IMR-90 (cell line): ENCODE results near the gene CCNDBP1.

ENCODE experiments used
- BHLHE40 ChIP-seq: fragments of 150-350 bp; IDR thresholded peaks from 2 replicates; pipeline ENCODE4 v1.6.1; 2016; ENCODE audit warnings: mild to moderate bottlenecking, low read depth, low read length
- CEBPB ChIP-seq: IDR thresholded peaks from 2 replicates; pipeline ENCODE4 v1.6.1; 2012; ENCODE audit warnings: low read depth, low read length, improper control_type of control experiment
- CTCF ChIP-seq: conservative IDR thresholded peaks from 2 replicates; pipeline ENCODE4 v1.5.1; 2012; ENCODE audit warnings: mild to moderate bottlenecking, low read depth, low read length, improper control_type of control experiment
- FOS ChIP-seq: fragments of 150-350 bp; IDR thresholded peaks from 2 replicates; pipeline ENCODE4 v1.6.1; 2016; ENCODE audit warnings: low read depth, low read length
- MAFK ChIP-seq: IDR thresholded peaks from 2 replicates; pipeline ENCODE4 v1.6.1; 2012; ENCODE audit warnings: low read depth, low read length, improper control_type of control experiment
- MAZ ChIP-seq: IDR thresholded peaks from 2 replicates; pipeline ENCODE4 v1.6.1; 2012; ENCODE audit warnings: low read depth, mild to moderate bottlenecking, low read length, improper control_type of control experiment, moderate library complexity, borderline replicate concordance
- MXI1 ChIP-seq: IDR thresholded peaks from 2 replicates; pipeline ENCODE4 v1.6.1; 2012; ENCODE audit warnings: low read depth, mild to moderate bottlenecking, low read length, moderate library complexity, borderline replicate concordance
- POLR2A ChIP-seq: IDR thresholded peaks from 2 replicates; pipeline ENCODE4 v1.6.1; 2012; ENCODE audit warnings: mild to moderate bottlenecking, low read depth, low read length
- RAD21 ChIP-seq: IDR thresholded peaks from 2 replicates; pipeline ENCODE4 v1.6.1; 2012; ENCODE audit warnings: low read length, improper control_type of control experiment
- RFX5 ChIP-seq: IDR thresholded peaks from 2 replicates; pipeline ENCODE4 v1.8.0; 2012; ENCODE audit warnings: low read depth, mild to moderate bottlenecking, low read length, moderate library complexity
- USF2 ChIP-seq: fragments of 150-350 bp; IDR thresholded peaks from 2 replicates; pipeline ENCODE4 v1.6.1; 2017; ENCODE audit warnings: mild to moderate bottlenecking, antibody characterized with exemption, low read length, low read depth

GRCh38 chr15:43144512-43144911, 40.7 kb upstream of the CCNDBP1 start:
- TF ChIP-seq POLR2A (no peak), CTCF (no peak), RFX5 (no peak), RAD21 (no peak), USF2 (no peak), MAZ (no peak), MAFK (no peak), BHLHE40 (no peak), MXI1 (no peak), CEBPB (no peak), FOS (no peak)
